Measurements from ENCODE around the gene ZNF628. TPM values are rescaled to one million over a fixed set of nuclear protein-coding genes. Genes with fewer than 3 reads are reported as not detected.

The ZNF628 gene
- total and polyA plus RNA-seq, 2 donors (not counting 1 experiment from before 2014, with no cell fraction given): 0.49 to 1.3 TPM

DNA sequence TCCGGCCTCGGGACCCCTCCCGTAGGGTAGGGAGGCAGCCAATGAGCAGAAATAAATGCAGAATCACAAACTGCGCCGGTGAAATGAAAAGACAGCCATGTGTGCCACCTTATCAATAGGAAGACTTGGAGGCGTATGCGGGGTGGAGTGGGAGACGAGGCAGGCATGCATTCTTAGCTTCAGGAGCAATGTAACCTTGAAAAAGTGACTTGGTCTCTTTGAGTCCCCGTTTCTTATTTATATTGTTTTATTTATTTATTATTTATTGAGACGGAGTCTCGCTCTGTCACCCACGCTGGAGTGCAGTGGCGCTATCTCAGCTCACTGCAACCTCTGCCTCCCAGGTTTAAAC is 27.8 kb downstream of the ZNF628 start:
- H3K27me3 ChIP-seq (ENCODE audit: control insufficient read depth, insufficient read depth, low read length): no peaks in the 10 kb centered on the region
- H3K9me3 ChIP-seq (ENCODE audit: control insufficient read depth, insufficient read depth, low read depth, low read length): no peaks in the 10 kb centered on the region
- H3K9ac ChIP-seq (ENCODE audit: insufficient read depth, low read length): no peak overlapping the region
- H3K4me3 ChIP-seq (replicated peaks in 1 of 4; ENCODE audit: control extremely low read depth in 1 of 4, insufficient read depth in 1 of 4, low read depth in 3 of 4, low read length in 4 of 4): peak overlapping the region in 1 of 4 experiments; percentile 59
- peaks cover 9% of the 10 kb centered on the region for H3K36me3 ChIP-seq (ENCODE audit: control insufficient read depth, insufficient read depth, low read length)
- DNase-seq (ENCODE audit: low read depth in 2 of 2): no peak
- H3K27ac ChIP-seq (ENCODE audit: insufficient read depth, low read length): no peak overlapping the region
- peak overlapping the region; percentile 51 for H3K4me2 ChIP-seq (ENCODE audit: extremely low read depth, insufficient read depth, low read length)
- no peak overlapping the region for H2AFZ ChIP-seq (ENCODE audit: low read length)
- H3K4me1 ChIP-seq (ENCODE audit: control insufficient read depth, extremely low read depth, insufficient read depth, low read length): no peaks in the 10 kb centered on the region
- TF ChIP-seq, protein P1, sequence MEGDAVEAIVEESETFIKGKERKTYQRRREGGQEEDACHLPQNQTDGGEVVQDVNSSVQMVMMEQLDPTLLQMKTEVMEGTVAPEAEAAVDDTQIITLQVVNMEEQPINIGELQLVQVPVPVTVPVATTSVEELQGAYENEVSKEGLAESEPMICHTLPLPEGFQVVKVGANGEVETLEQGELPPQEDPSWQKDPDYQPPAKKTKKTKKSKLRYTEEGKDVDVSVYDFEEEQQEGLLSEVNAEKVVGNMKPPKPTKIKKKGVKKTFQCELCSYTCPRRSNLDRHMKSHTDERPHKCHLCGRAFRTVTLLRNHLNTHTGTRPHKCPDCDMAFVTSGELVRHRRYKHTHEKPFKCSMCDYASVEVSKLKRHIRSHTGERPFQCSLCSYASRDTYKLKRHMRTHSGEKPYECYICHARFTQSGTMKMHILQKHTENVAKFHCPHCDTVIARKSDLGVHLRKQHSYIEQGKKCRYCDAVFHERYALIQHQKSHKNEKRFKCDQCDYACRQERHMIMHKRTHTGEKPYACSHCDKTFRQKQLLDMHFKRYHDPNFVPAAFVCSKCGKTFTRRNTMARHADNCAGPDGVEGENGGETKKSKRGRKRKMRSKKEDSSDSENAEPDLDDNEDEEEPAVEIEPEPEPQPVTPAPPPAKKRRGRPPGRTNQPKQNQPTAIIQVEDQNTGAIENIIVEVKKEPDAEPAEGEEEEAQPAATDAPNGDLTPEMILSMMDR (conservative IDR thresholded peaks at IDR 0.05 in 1 of 2, IDR thresholded peaks at IDR 0.05 in 1 of 2; ENCODE audit: low read depth in 1 of 2, low read length in 2 of 2): no peak
- no peak for TF ChIP-seq EZH2 (IDR thresholded peaks at IDR 0.05; ENCODE audit: low read length, missing control alignments)
- H3K79me2 ChIP-seq (ENCODE audit: control insufficient read depth, insufficient read depth, low read length): no peaks in the 10 kb centered on the region
- no peaks in the 10 kb centered on the region for H4K20me1 ChIP-seq (ENCODE audit: control insufficient read depth, extremely low read depth, insufficient read depth, low read length)

- H4K20me1 ChIP-seq (ENCODE audit: control insufficient read depth, extremely low read depth, insufficient read depth, low read length): no peaks in the 10 kb centered on the region
- DNase-seq (ENCODE audit: low read depth in 2 of 2): no peak
- H3K9ac ChIP-seq (ENCODE audit: insufficient read depth, low read length): no peak overlapping the region
- H3K79me2 ChIP-seq (ENCODE audit: control insufficient read depth, insufficient read depth, low read length): no peaks in the 10 kb centered on the region
- H3K27me3 ChIP-seq (ENCODE audit: control insufficient read depth, insufficient read depth, low read length): no peaks in the 10 kb centered on the region
- H3K36me3 ChIP-seq (ENCODE audit: control insufficient read depth, insufficient read depth, low read length): peaks cover 9% of the 10 kb centered on the region
- no peaks in the 10 kb centered on the region for H3K9me3 ChIP-seq (ENCODE audit: control insufficient read depth, insufficient read depth, low read depth, low read length)
- H3K4me1 ChIP-seq (ENCODE audit: control insufficient read depth, extremely low read depth, insufficient read depth, low read length): no peaks in the 10 kb centered on the region
- H3K4me3 ChIP-seq (replicated peaks in 1 of 4; ENCODE audit: control extremely low read depth in 1 of 4, insufficient read depth in 1 of 4, low read depth in 3 of 4, low read length in 4 of 4): no peak overlapping the region
- no peak overlapping the region for H3K4me2 ChIP-seq (ENCODE audit: extremely low read depth, insufficient read depth, low read length)
- no peak overlapping the region for H3K27ac ChIP-seq (ENCODE audit: insufficient read depth, low read length)
- no peak overlapping the region for H2AFZ ChIP-seq (ENCODE audit: low read length)
- no peak for TF ChIP-seq EZH2 (IDR thresholded peaks at IDR 0.05; ENCODE audit: low read length, missing control alignments)
- TF ChIP-seq, protein P1 (conservative IDR thresholded peaks at IDR 0.05 in 1 of 2, IDR thresholded peaks at IDR 0.05 in 1 of 2; ENCODE audit: low read depth in 1 of 2, low read length in 2 of 2): no peak
Observed at GRCh38 chr19:55504981-55505380, 28.6 kb downstream of the ZNF628 start.

DNA sequence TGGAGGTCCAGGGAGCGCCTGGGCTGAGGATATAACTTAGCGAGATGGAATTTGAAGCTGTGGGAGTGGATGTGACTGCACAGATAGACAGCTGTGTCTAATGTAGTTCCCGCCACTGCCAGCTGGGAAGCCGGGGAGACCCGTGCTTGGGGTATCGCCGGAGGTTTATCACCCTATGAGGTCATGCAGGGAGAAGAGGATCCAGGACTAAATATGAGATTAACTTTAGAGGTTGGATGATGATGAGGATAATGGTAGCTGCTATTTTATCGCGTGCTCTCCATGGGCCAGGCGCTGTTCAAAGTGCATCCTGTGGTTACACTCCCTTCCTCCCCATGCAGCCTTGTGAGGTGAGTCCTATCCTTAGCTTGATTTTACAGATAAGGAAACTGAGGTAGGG is 31.7 kb downstream of the ZNF628 start:
- Histone ChIP-seq H3K36me3 (ENCODE audit: control insufficient read depth, insufficient read depth, low read length) (peaks cover 5% of the 10 kb centered on the region), H3K27me3 (ENCODE audit: control insufficient read depth, insufficient read depth, low read length) (no peaks in the 10 kb centered on the region), H2AFZ (ENCODE audit: low read length) (no peak overlapping the region), H3K9ac (ENCODE audit: insufficient read depth, low read length) (no peak overlapping the region), H4K20me1 (ENCODE audit: control insufficient read depth, extremely low read depth, insufficient read depth, low read length) (no peaks in the 10 kb centered on the region), H3K27ac (ENCODE audit: insufficient read depth, low read length) (no peak overlapping the region), H3K4me1 (ENCODE audit: control insufficient read depth, extremely low read depth, insufficient read depth, low read length) (no peaks in the 10 kb centered on the region), H3K9me3 (ENCODE audit: control insufficient read depth, insufficient read depth, low read depth, low read length) (no peaks in the 10 kb centered on the region), H3K4me2 (ENCODE audit: extremely low read depth, insufficient read depth, low read length) (no peak overlapping the region), H3K79me2 (ENCODE audit: control insufficient read depth, insufficient read depth, low read length) (no peaks in the 10 kb centered on the region), H3K4me3 (replicated peaks in 1 of 4; ENCODE audit: control extremely low read depth in 1 of 4, insufficient read depth in 1 of 4, low read depth in 3 of 4, low read length in 4 of 4) (no peak overlapping the region)
- no peak for TF ChIP-seq EZH2 (IDR thresholded peaks at IDR 0.05; ENCODE audit: low read length, missing control alignments)
- no peak for DNase-seq (ENCODE audit: low read depth in 2 of 2)

Measured in fibroblast of lung (primary cell).